GM12878 (cell line): Measurements from ENCODE around the gene RUNDC3A. TPM values are rescaled to one million over a fixed set of nuclear protein-coding genes. Genes with fewer than 3 reads are reported as not detected.
A peak's percentile ranks its signal among the peaks of the same experiment; 100 is the strongest.

Experiments
- ASH2L ChIP-seq: fragments of 300-600, 200-600 bp; sonication (generic); IDR thresholded peaks from 2 replicates; pipeline ENCODE4 v1.6.1; 2017; ENCODE audit warnings: low read depth, mild to moderate bottlenecking, borderline replicate concordance
- BACH1 ChIP-seq: fragments of 450-650 bp; IDR thresholded peaks from 2 replicates; pipeline ENCODE4 v1.6.1; 2017; ENCODE audit warnings: mild to moderate bottlenecking, borderline replicate concordance
- BRCA1 ChIP-seq: IDR thresholded peaks from 2 replicates; pipeline ENCODE4 v1.6.1; 2011; ENCODE audit warnings: low read depth, low read length, improper control_type of control experiment
- CBX3 ChIP-seq: fragments of 200-600 bp; sonication (generic); IDR thresholded peaks from 2 replicates; pipeline ENCODE4 v1.6.1; 2016; ENCODE audit warnings: low read depth, borderline replicate concordance
- CBX5 ChIP-seq: sonication (generic); IDR thresholded peaks from 2 replicates; pipeline ENCODE4 v1.6.1; 2016; ENCODE audit warnings: low read depth, moderate library complexity, mild to moderate bottlenecking, inconsistent platforms
- CEBPB ChIP-seq, 2 experiments: fragments of 150-350 bp in 1 of 2; IDR thresholded peaks; 2 replicates each; pipeline ENCODE4 v1.6.1; 2012 to 2014; ENCODE audit warnings: low read depth in 2 of 2, low read length in 2 of 2, borderline replicate concordance in 1 of 2, inconsistent platforms in 1 of 2
- EGR1 ChIP-seq, 2 experiments: IDR thresholded peaks; 1 replicate in 1 of 2; 2 replicates in 1 of 2; pipeline ENCODE4 v1.6.1; 2011 to 2012; ENCODE audit warnings: low read depth in 2 of 2, low read length in 2 of 2, borderline replicate concordance in 1 of 2, mild to moderate bottlenecking in 1 of 2, moderate library complexity in 1 of 2
- ETV6 ChIP-seq, 2 experiments: fragments of 450-650 bp in 1 of 2; IDR thresholded peaks in 1 of 2; conservative IDR thresholded peaks in 1 of 2; 2 replicates each; pipeline ENCODE4 v1.6.1; 2014; ENCODE audit warnings: antibody characterized with exemption in 1 of 2, borderline replicate concordance in 1 of 2, low read depth in 1 of 2, mild to moderate bottlenecking in 1 of 2, moderate library complexity in 1 of 2
- GATAD2B ChIP-seq: fragments of 450-650 bp; conservative IDR thresholded peaks from 2 replicates; pipeline ENCODE4 v1.6.1; 2017; ENCODE audit warnings: low read depth, mild to moderate bottlenecking, moderate library complexity
- JUNB ChIP-seq: IDR thresholded peaks from 2 replicates; pipeline ENCODE4 v1.6.1; 2016; ENCODE audit warnings: antibody characterized with exemption, mild to moderate bottlenecking
- MEF2A ChIP-seq: IDR thresholded peaks from 2 replicates; pipeline ENCODE4 v1.6.1; 2011; ENCODE audit warnings: low read depth, mild to moderate bottlenecking, low read length, moderate library complexity; ENCODE audit not compliant: insufficient read depth
- MEF2B ChIP-seq: fragments of 450-650 bp; IDR thresholded peaks from 2 replicates; pipeline ENCODE4 v1.6.1; 2018; ENCODE audit warnings: mild to moderate bottlenecking, moderate library complexity; ENCODE audit not compliant: partially characterized antibody, poor library complexity, severe bottlenecking
- MTA3 ChIP-seq: IDR thresholded peaks from 2 replicates; pipeline ENCODE4 v1.6.1; 2012; ENCODE audit warnings: low read length, inconsistent platforms, borderline replicate concordance
- MYB ChIP-seq: fragments of 150-350 bp; IDR thresholded peaks from 2 replicates; pipeline ENCODE4 v1.6.1; 2014; ENCODE audit warnings: mild to moderate bottlenecking, low read depth, low read length, borderline replicate concordance
- POLR2AphosphoS5 ChIP-seq: IDR thresholded peaks from 2 replicates; pipeline ENCODE4 v1.6.1; 2011; ENCODE audit warnings: mild to moderate bottlenecking, low read length, inconsistent platforms
- RCOR1 ChIP-seq: conservative IDR thresholded peaks from 2 replicates; pipeline ENCODE4 v1.6.1; 2012; ENCODE audit warnings: low read depth, low read length, improper control_type of control experiment
- SMAD5 ChIP-seq: IDR thresholded peaks from 2 replicates; pipeline ENCODE4 v1.6.1; 2016; ENCODE audit warnings: antibody characterized with exemption, low read depth
- SREBF1 ChIP-seq: IDR thresholded peaks from 2 replicates; pipeline ENCODE4 v1.6.1; 2012; ENCODE audit warnings: mild to moderate bottlenecking, low read length
- SREBF2 ChIP-seq: IDR thresholded peaks from 2 replicates; pipeline ENCODE4 v1.6.1; 2012; ENCODE audit warnings: mild to moderate bottlenecking, low read length
- TBL1XR1 ChIP-seq: IDR thresholded peaks from 2 replicates; pipeline ENCODE4 v1.6.1; 2012; ENCODE audit warnings: low read depth, low read length, improper control_type of control experiment
- ZNF622 ChIP-seq: fragments of 450-650 bp; IDR thresholded peaks from 2 replicates; pipeline ENCODE4 v1.6.1; 2017; ENCODE audit warnings: mild to moderate bottlenecking, inconsistent platforms
- ZZZ3 ChIP-seq: IDR thresholded peaks from 2 replicates; pipeline ENCODE4 v1.6.1; 2011; ENCODE audit warnings: low read depth; ENCODE audit not compliant: control insufficient read depth, insufficient read length
- polyA plus RNA-seq, 11 experiments: library from polyadenylated mRNA; depleted of rRNA in 4 of 11; unstranded in 6 of 11; stranded (reverse) in 5 of 11; fragments of >200 nt; fragmentation: Nextera tagmentation in 4 of 11; fragmentation: Illumina TruSeq in 1 of 11; extraction: Ambion mirVana in 4 of 11; extraction: Trizol in 1 of 11; gene quantifications; 1 replicate in 1 of 11; 2 replicates in 10 of 11; pipeline versions ENCODE4 v1.2.1 to v1.2.3, GENCODE V29; 2011 to 2016; ENCODE audit warnings: inconsistent platforms in 2 of 11, missing spikeins in 2 of 11, low read depth in 1 of 11
- total RNA-seq, 4 experiments: library from RNA; depleted of rRNA in 3 of 4; stranded (reverse); fragments of >200 nt in 3 of 4; fragmentation: Illumina TruSeq in 1 of 4; extraction: Trizol in 1 of 4; gene quantifications; 2 replicates each; pipeline versions ENCODE4 v1.2.1 to v1.2.3, GENCODE V29; 2013 to 2021
- TF ChIP-seq, protein P1 (sequence below): fragments of 150-350 bp; IDR thresholded peaks from 2 replicates; pipeline ENCODE4 v1.6.1; 2016; ENCODE audit warnings: low read depth, low read length
- TF ChIP-seq, protein P2 (sequence below): fragments of 450-650 bp; IDR thresholded peaks from 2 replicates; pipeline ENCODE4 v1.6.1; 2016; ENCODE audit warnings: mild to moderate bottlenecking, moderate library complexity, borderline replicate concordance

The RUNDC3A gene
- total and polyA plus RNA-seq, 10 of the 15 experiments (the other 5 are each of a cell fraction or from before 2014, with no cell fraction given), result 0.07 to 0.17 TPM; not detected in 8

- TF ChIP-seq, protein P1, sequence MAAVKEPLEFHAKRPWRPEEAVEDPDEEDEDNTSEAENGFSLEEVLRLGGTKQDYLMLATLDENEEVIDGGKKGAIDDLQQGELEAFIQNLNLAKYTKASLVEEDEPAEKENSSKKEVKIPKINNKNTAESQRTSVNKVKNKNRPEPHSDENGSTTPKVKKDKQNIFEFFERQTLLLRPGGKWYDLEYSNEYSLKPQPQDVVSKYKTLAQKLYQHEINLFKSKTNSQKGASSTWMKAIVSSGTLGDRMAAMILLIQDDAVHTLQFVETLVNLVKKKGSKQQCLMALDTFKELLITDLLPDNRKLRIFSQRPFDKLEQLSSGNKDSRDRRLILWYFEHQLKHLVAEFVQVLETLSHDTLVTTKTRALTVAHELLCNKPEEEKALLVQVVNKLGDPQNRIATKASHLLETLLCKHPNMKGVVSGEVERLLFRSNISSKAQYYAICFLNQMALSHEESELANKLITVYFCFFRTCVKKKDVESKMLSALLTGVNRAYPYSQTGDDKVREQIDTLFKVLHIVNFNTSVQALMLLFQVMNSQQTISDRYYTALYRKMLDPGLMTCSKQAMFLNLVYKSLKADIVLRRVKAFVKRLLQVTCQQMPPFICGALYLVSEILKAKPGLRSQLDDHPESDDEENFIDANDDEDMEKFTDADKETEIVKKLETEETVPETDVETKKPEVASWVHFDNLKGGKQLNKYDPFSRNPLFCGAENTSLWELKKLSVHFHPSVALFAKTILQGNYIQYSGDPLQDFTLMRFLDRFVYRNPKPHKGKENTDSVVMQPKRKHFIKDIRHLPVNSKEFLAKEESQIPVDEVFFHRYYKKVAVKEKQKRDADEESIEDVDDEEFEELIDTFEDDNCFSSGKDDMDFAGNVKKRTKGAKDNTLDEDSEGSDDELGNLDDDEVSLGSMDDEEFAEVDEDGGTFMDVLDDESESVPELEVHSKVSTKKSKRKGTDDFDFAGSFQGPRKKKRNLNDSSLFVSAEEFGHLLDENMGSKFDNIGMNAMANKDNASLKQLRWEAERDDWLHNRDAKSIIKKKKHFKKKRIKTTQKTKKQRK, result no peak
- TF ChIP-seq JUNB (no peak), ETV6 (conservative IDR thresholded peaks at IDR 0.05 in 1 of 2, IDR thresholded peaks at IDR 0.05 in 1 of 2; ENCODE audit: borderline replicate concordance in 1 of 2, low read depth in 1 of 2) (no peak), MYB (no peak), BACH1 (peak; percentile 79), EGR1 (IDR thresholded peaks at IDR 0.05; ENCODE audit: borderline replicate concordance in 1 of 2, low read depth in 2 of 2, low read length in 2 of 2) (peak in 1 of 2 experiments; percentile 71; a peak in 2 of 3 replicates), SMAD5 (no peak), MEF2A (no peak), CBX3 (no peak), BRCA1 (no peak), CBX5 (no peak), SREBF1 (no peak), CEBPB (IDR thresholded peaks at IDR 0.05; ENCODE audit: borderline replicate concordance in 1 of 2, low read depth in 2 of 2, low read length in 2 of 2) (no peak), ZNF622 (no peak), ZZZ3 (no peak), MEF2B (no peak), TBL1XR1 (no peak), ASH2L (no peak; the same call in 1 of the 2 replicates), SREBF2 (no peak), GATAD2B (peak; percentile 67; the same call in 1 of the 2 replicates), MTA3 (no peak), RCOR1 (no peak), POLR2AphosphoS5 (peak; percentile 41; the same call in 1 of the 2 replicates)
- TF ChIP-seq, protein P2, sequence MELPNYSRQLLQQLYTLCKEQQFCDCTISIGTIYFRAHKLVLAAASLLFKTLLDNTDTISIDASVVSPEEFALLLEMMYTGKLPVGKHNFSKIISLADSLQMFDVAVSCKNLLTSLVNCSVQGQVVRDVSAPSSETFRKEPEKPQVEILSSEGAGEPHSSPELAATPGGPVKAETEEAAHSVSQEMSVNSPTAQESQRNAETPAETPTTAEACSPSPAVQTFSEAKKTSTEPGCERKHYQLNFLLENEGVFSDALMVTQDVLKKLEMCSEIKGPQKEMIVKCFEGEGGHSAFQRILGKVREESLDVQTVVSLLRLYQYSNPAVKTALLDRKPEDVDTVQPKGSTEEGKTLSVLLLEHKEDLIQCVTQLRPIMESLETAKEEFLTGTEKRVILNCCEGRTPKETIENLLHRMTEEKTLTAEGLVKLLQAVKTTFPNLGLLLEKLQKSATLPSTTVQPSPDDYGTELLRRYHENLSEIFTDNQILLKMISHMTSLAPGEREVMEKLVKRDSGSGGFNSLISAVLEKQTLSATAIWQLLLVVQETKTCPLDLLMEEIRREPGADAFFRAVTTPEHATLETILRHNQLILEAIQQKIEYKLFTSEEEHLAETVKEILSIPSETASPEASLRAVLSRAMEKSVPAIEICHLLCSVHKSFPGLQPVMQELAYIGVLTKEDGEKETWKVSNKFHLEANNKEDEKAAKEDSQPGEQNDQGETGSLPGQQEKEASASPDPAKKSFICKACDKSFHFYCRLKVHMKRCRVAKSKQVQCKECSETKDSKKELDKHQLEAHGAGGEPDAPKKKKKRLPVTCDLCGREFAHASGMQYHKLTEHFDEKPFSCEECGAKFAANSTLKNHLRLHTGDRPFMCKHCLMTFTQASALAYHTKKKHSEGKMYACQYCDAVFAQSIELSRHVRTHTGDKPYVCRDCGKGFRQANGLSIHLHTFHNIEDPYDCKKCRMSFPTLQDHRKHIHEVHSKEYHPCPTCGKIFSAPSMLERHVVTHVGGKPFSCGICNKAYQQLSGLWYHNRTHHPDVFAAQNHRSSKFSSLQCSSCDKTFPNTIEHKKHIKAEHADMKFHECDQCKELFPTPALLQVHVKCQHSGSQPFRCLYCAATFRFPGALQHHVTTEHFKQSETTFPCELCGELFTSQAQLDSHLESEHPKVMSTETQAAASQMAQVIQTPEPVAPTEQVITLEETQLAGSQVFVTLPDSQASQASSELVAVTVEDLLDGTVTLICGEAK, result no peak
Measured at GRCh38 chr17:44324571-44325275, 16.3 kb downstream of the RUNDC3A start, which contains the start of gene SLC25A39 (continued).
